Heart left ventricle (tissue), 13 donors: ENCODE data around the gene LTA.

Source experiments
- CTCF ChIP-seq, 12 donors: fragments of 200-600 bp; sonication (generic) in 4 of 12; IDR thresholded peaks; one replicate each; pipeline versions ENCODE4 v1.5.0 to v1.8.0; 2018 to 2022; ENCODE audit warnings: antibody characterized with exemption in 12 of 12, mild to moderate bottlenecking in 5 of 12
- POLR2A ChIP-seq, 2 donors: fragments of 450-650 bp; IDR thresholded peaks; one replicate each; pipeline ENCODE4 v1.6.1; 2017; ENCODE audit warnings: antibody characterized with exemption in 2 of 2, mild to moderate bottlenecking in 2 of 2, moderate library complexity in 2 of 2
- donor health status: ischemic (EF 13 %, LVEDD 7.1; RV severe dilation, severe dysfunction).
- donor health status: DM: no; HTN: yes; CAD: no.
- donor health status: DM: no; HTN: no; CAD: no.
- donor health status: ischemic (EF 25% LVEDD 6.9; RV normal size, moderate dysfunction).
- donor health status: ischemic (EF 25% LVEDD 5.7; RV mildly dilated, moderate dysfunction).
- donor health status: ischemic (EF 35%, LVEDD 5.7; RV mildly dilated, moderate dysfunction).
- donor health status: nonischemic (EF 11% LVEDD 7.7; RV severe dilation, severe dysfunction).
- donor health status: DM: yes; HTN: yes; CAD: no.
- donor health status: PGD.
- donor health status: ischemic (EF 29% LVEDD 5.4; RV normal size, mild dysfunction).
- donor health status: nonischemic (EF 23%, LVEDD 6.1; RV moderate dilation, normal function).

- no peak for TF ChIP-seq POLR2A (IDR thresholded peaks at IDR 0.05)
- TF ChIP-seq CTCF (IDR thresholded peaks at IDR 0.05): no peak
These were observed 49.3 kb downstream of the LTA start for GRCh38 chr6:31621320-31621939.
